ENCODE results near the gene DAPK1. TPM values are rescaled to one million over a fixed set of nuclear protein-coding genes. Genes with fewer than 3 reads are reported as not detected.

The DAPK1 gene
- polyA plus RNA-seq, 1 experiment = 0.12 TPM

DNA sequence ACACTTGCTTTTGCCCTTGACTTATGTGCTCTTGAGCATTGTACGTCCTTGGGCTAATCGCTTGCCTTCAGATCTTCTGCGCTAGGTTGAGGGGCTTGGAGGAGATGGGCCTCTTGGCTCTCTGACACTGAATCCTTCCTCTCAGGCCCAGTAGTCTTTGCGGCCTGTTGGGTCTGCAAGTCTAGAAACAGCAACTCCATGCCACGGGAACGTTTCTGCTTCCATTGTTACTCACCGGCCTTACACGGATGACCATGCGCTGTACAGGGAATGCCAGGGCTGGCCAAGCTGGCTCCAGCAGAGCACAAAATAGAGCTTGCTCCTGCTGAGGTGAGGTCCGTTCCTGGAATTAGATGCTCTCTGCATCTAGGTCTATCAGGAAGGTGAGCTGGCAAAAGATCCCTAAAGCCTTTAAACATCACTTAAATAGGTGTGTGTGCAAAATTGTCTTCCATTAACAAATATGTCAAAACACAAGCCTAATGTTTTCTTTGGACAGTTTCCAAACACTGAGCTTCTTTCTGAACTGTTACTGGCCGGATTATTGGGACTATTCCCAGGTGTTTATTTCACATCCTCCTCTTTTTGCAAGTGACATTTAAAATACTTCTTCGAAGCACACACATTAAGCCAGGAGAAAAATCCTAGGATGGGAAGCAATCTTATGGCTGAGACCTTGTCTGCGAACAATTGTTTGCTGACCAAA lies 29.7 kb downstream of the DAPK1 start:
- no peak for DNase-seq (ENCODE audit: low read depth, low spot score)
- H3K27ac ChIP-seq (ENCODE audit: low read depth, low read length) = no peak overlapping the region
- no peak for TF ChIP-seq CTCF (IDR thresholded peaks at IDR 0.05; ENCODE audit: low read depth, low read length)
- no peaks in the 10 kb centered on the region for H3K27me3 ChIP-seq (ENCODE audit: control insufficient read depth, insufficient read depth, low read length)
- H3K9me3 ChIP-seq (ENCODE audit: control insufficient read depth, insufficient read depth, low read length) = no peaks in the 10 kb centered on the region; the same call in 1 of the 2 replicates
- ChIA-PET CTCF (no interaction called here), POLR2A (no interaction called here)
- no peak overlapping the region for H3K4me3 ChIP-seq (ENCODE audit: low read depth, low read length)

DNA sequence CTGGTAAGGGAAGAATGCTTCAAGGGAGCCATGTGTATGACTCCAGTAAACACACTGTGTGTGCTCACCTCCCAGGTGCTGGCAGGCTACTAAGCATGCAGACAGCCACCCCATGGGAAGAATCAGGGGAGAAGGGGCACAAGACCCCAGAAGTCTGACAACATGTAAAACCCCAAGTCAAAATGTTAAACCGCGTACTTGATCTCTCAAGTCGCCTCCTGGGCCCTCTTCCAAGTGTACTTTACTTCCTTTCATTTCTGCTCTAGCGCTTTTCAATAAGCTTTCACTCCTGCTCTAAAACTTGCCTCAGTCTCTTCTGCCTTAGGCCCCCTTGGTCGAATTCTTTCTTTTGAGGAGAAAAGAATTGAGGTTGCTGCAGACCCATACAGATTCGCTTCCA lies 31.3 kb downstream of the DAPK1 start:
- Histone ChIP-seq H3K9me3 (ENCODE audit: control insufficient read depth, insufficient read depth, low read length) (no peaks in the 10 kb centered on the region; the same call in 1 of the 2 replicates), H3K27me3 (ENCODE audit: control insufficient read depth, insufficient read depth, low read length) (no peaks in the 10 kb centered on the region), H3K4me3 (ENCODE audit: low read depth, low read length) (no peak overlapping the region), H3K27ac (ENCODE audit: low read depth, low read length) (no peak overlapping the region)
- no peak for TF ChIP-seq CTCF (IDR thresholded peaks at IDR 0.05; ENCODE audit: low read depth, low read length)
- no peak for DNase-seq (ENCODE audit: low read depth, low spot score)
- CTCF ChIA-PET = no interaction called here
- POLR2A ChIA-PET = no interaction called here

DNA sequence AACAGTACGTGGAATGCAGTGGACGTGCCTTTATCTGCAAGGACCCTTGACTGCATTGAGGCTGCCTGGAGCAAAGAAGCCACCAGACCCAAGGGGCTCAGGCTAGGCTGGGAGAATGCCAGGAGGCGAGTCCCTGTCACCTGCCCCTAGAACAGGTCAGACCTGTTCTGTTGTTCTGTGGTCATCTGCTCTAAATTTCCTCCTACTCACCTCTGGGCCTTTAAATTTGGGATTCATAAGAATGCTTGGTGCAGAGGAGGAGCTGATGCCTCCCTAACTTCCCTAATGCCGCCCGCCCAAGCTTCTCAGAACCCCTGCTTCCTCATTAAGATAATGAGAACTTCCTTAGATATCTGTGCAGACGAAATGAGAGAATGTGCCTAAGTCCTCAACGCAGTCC lies 32.0 kb downstream of the DAPK1 start:
- no peak for DNase-seq (ENCODE audit: low read depth, low spot score)
- ChIA-PET POLR2A (no interaction called here), CTCF (no interaction called here)
- no peak for TF ChIP-seq CTCF (IDR thresholded peaks at IDR 0.05; ENCODE audit: low read depth, low read length)
- Histone ChIP-seq H3K27me3 (ENCODE audit: control insufficient read depth, insufficient read depth, low read length) (no peaks in the 10 kb centered on the region), H3K4me3 (ENCODE audit: low read depth, low read length) (no peak overlapping the region), H3K9me3 (ENCODE audit: control insufficient read depth, insufficient read depth, low read length) (no peaks in the 10 kb centered on the region), H3K27ac (ENCODE audit: low read depth, low read length) (no peak overlapping the region)

DNA sequence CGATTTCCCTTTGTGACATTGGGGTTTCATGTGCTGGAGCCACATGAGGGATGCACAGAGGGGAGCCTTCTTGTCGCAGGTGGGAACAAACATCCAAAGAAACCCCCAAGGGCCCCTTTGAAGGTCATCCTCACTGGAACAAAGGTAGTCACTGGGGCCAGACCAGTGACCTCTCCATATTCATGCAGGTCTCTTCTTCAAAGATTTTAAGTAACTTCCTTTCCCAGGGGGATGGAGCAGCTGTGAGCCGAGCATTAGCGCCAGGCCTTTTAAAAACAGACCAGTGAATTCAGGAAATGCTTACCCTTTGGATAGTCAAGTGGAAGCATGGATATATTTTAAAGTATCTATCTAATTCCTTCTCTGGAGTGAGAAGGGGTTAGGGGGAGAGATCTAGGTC lies 33.0 kb downstream of the DAPK1 start:
- Histone ChIP-seq H3K9me3 (ENCODE audit: control insufficient read depth, insufficient read depth, low read length) (no peaks in the 10 kb centered on the region), H3K27me3 (ENCODE audit: control insufficient read depth, insufficient read depth, low read length) (no peaks in the 10 kb centered on the region), H3K4me3 (ENCODE audit: low read depth, low read length) (no peak overlapping the region), H3K27ac (ENCODE audit: low read depth, low read length) (no peak overlapping the region)
- CTCF ChIA-PET = no interaction called here
- POLR2A ChIA-PET = no interaction called here
- DNase-seq (ENCODE audit: low read depth, low spot score) = no peak
- no peak for TF ChIP-seq CTCF (IDR thresholded peaks at IDR 0.05; ENCODE audit: low read depth, low read length)

DNA sequence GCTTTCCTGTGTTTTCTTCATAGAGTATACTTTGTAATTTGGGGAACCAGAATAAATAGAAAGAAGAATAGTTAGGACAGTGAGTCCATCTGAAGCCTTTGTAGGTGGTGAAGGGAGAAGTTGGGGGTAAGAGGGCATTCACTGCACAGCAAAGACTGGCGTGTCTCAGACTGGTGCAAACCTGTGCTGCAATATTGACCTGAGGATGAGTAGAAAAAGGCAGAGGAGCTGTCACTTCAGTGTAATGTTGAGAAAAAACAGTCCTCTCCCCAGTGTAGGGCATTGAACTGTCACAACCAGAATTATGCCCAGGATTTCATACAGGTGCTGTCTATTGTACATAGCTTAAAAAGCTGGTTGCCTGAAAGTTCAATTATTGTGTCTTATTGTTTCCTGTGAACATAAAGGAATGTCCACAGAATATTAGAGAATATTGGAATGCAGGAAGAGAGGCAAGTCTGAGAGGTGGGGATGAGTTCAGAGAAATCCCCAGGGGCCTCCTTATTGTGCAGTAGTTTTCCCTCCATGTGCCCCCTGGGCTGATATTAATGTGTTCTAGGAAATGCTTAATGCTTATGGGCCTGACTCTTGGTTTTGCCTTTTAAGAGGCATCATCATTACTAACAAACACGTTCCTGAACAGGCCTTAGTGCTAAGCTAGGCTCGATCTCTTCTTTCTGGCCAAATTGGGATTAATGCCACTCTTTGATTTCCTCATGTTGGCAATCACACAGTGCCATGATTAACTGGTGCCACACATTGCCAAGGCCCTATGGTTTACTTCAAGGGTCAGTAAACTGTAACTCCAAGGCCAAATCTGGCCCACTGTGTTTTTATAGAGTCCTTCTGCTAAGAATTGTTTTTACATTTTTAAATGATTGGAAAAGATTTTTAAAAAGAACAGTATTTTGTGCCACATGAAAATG lies 34.0 kb downstream of the DAPK1 start:
- POLR2A ChIA-PET = no interaction called here
- Histone ChIP-seq H3K9me3 (ENCODE audit: control insufficient read depth, insufficient read depth, low read length) (no peaks in the 10 kb centered on the region), H3K27me3 (ENCODE audit: control insufficient read depth, insufficient read depth, low read length) (no peaks in the 10 kb centered on the region), H3K4me3 (ENCODE audit: low read depth, low read length) (no peak overlapping the region), H3K27ac (ENCODE audit: low read depth, low read length) (no peak overlapping the region)
- TF ChIP-seq CTCF (IDR thresholded peaks at IDR 0.05; ENCODE audit: low read depth, low read length) = no peak
- CTCF ChIA-PET = no interaction called here
- DNase-seq (ENCODE audit: low read depth, low spot score) = no peak

Measured in AG04450 (cell line).